Esophagus (tissue), 2 donors: ENCODE results near the gene EEF1A2. TPM values are rescaled to one million over a fixed set of nuclear protein-coding genes. Genes with fewer than 3 reads are reported as not detected.

Experiments used
- H3K27ac ChIP-seq, 2 donors: one replicate each; pipeline ENCODE4 v1.5.1; 2013; ENCODE audit warnings: low read depth in 2 of 2, mild to moderate bottlenecking in 2 of 2, inconsistent platforms in 1 of 2, low read length in 1 of 2, moderate library complexity in 1 of 2
- H3K27me3 ChIP-seq, 2 donors: one replicate each; pipeline ENCODE4 v1.6.1; 2013; ENCODE audit warnings: low read length in 2 of 2, control low read depth in 1 of 2, mild to moderate bottlenecking in 1 of 2; ENCODE audit not compliant: insufficient read depth in 2 of 2, control insufficient read depth in 1 of 2
- H3K36me3 ChIP-seq, 2 donors: one replicate each; pipeline ENCODE4 v1.6.1; 2013; ENCODE audit warnings: low read length in 1 of 2; ENCODE audit not compliant: control insufficient read depth in 2 of 2, insufficient read depth in 2 of 2
- H3K4me1 ChIP-seq, 2 donors: one replicate each; pipeline ENCODE4 v1.6.1; 2013; ENCODE audit warnings: low read length in 1 of 2; ENCODE audit not compliant: control insufficient read depth in 2 of 2, insufficient read depth in 2 of 2
- H3K4me3 ChIP-seq, 2 donors: one replicate each; pipeline ENCODE4 v1.5.1; 2013; ENCODE audit warnings: low read length in 2 of 2, mild to moderate bottlenecking in 2 of 2, low read depth in 1 of 2, moderate library complexity in 1 of 2
- H3K9me3 ChIP-seq, 2 donors: one replicate each; pipeline ENCODE4 v1.6.1; 2013; ENCODE audit warnings: mild to moderate bottlenecking in 2 of 2, low read depth in 1 of 2, low read length in 1 of 2, moderate library complexity in 1 of 2; ENCODE audit not compliant: control insufficient read depth in 2 of 2, insufficient read depth in 1 of 2
- WGBS, 2 donors: extraction: QIAGEN DNeasy Blood & Tissue Kit; methylation state at CpG; one replicate each; pipeline ENCODE4 v1.1.7; 2013; 5-methylcytosine and 5-hydroxymethylcytosine counted together
- polyA plus RNA-seq, 2 donors: library from polyadenylated mRNA; stranded (reverse); fragments of 200-250 nt; gene quantifications; one replicate each; pipeline ENCODE4 v1.2.3, GENCODE V29; 2013
- donor health status: healthy with polysubstance abuse.
- donor health status: Bipolar disorder and iron deficiency.

EEF1A2 gene
- polyA plus RNA-seq, 2 donors = 0.86 to 7.3 TPM

DNA sequence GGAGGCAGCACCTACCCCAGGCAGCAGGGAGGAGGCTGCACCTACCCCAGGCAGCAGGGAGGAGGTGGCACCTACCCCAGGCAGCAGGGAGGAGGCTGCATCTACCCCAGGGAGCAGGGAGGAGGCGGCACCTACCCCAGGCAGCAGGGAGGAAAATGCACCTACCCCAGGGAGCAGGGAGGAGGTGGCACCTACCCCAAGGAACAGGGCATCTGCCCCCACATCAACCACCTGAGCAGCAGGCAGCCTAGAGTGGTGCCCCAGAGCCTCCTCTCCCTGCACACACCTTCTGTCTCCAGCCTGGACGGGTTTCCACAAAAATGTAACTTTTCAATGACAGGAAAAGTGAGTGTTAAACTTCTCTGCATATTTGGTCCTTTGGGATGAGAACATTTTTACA is 36.6 kb downstream of the EEF1A2 start:
- peaks cover 0 to 11% of the 10 kb centered on the region in 2 donors for H3K27me3 ChIP-seq
- 47 to 78% methylated on average over 2 of the region's 2 CpGs for WGBS, 2 donors
- H3K9me3 ChIP-seq = peaks cover 0 to 3% of the 10 kb centered on the region in 2 donors
- no peak overlapping the region for H3K27ac ChIP-seq
- H3K4me1 ChIP-seq = no peaks in the 10 kb centered on the region
- H3K4me3 ChIP-seq = no peak overlapping the region
- no peaks in the 10 kb centered on the region for H3K36me3 ChIP-seq

GRCh38 chr20:63461104-63461763 is 37.6 kb downstream of the EEF1A2 start:
- 24 to 31% methylated on average over 22 of the region's 22 CpGs for WGBS, 2 donors
- no peaks in the 10 kb centered on the region for H3K4me1 ChIP-seq
- no peaks in the 10 kb centered on the region for H3K36me3 ChIP-seq
- H3K9me3 ChIP-seq = peaks cover 0 to 3% of the 10 kb centered on the region in 2 donors
- no peak overlapping the region for H3K27ac ChIP-seq
- H3K27me3 ChIP-seq = peaks cover 0 to 11% of the 10 kb centered on the region in 2 donors
- H3K4me3 ChIP-seq = no peak overlapping the region

DNA sequence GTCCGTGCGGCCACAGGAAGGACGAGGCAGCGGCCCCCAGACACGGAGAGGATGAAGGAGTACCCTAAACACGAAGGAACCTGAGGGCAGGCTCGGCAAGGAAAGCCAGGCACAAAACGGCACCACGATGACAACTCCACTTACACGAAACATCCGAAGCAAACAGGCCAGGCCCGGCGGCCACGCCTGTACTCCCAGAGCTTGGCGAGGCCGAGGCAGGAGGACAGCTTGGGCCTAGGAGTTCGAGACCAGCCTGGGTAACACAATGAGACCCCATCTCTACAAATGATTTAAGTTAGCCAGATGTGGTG is 39.9 kb downstream of the EEF1A2 start:
- Histone ChIP-seq H3K9me3 (peaks cover 0 to 3% of the 10 kb centered on the region in 2 donors), H3K36me3 (no peaks in the 10 kb centered on the region), H3K4me3 (no peak overlapping the region), H3K4me1 (no peaks in the 10 kb centered on the region), H3K27ac (no peak overlapping the region), H3K27me3 (peaks cover 0 to 12% of the 10 kb centered on the region in 2 donors)
- 79 to 80% methylated on average over 17 of the region's 17 CpGs for WGBS, 2 donors

- Histone ChIP-seq H3K27ac (no peak overlapping the region), H3K27me3 (peaks cover 0 to 14% of the 10 kb centered on the region in 2 donors), H3K36me3 (no peaks in the 10 kb centered on the region), H3K9me3 (peaks cover 0 to 3% of the 10 kb centered on the region in 2 donors), H3K4me1 (no peaks in the 10 kb centered on the region), H3K4me3 (no peak overlapping the region)
- 87% methylated on average over 36 of the region's 36 CpGs for WGBS, 2 donors
These were observed 40.5 kb downstream of the EEF1A2 start for GRCh38 chr20:63458170-63459069.

GRCh38 chr20:63457737-63458136 is 41.1 kb downstream of the EEF1A2 start:
- Histone ChIP-seq H3K27ac (no peak overlapping the region), H3K36me3 (no peaks in the 10 kb centered on the region), H3K4me1 (no peaks in the 10 kb centered on the region), H3K27me3 (peaks cover 0 to 16% of the 10 kb centered on the region in 2 donors), H3K4me3 (no peak overlapping the region), H3K9me3 (peaks cover 0 to 3% of the 10 kb centered on the region in 2 donors)
- WGBS, 2 donors = 29 to 35% methylated on average over 15 to 17 of the region's 17 CpGs

GRCh38 chr20:63456429-63457284 is 42.2 kb downstream of the EEF1A2 start:
- Histone ChIP-seq H3K4me3 (no peak overlapping the region), H3K27ac (no peak overlapping the region), H3K27me3 (peaks cover 0 to 15% of the 10 kb centered on the region in 2 donors), H3K9me3 (peaks cover 0 to 3% of the 10 kb centered on the region in 2 donors), H3K4me1 (no peaks in the 10 kb centered on the region), H3K36me3 (no peaks in the 10 kb centered on the region)
- 48 to 56% methylated on average over 40 of the region's 40 CpGs for WGBS, 2 donors

DNA sequence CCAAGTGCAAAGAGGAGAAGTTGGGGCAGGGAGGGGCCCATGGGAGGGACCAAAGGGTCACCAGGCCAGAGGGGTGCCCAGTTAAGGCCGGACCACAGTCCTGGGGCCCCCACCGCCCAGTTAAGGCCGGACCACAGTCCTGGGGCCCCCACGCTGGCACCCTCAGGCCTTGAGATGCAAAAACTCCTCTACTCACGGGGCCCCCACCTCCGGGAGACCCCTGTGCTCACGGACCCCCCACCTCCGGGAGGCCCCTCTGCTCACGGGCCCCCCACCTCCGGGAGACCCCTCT is 43.4 kb downstream of the EEF1A2 start:
- no peaks in the 10 kb centered on the region for H3K4me1 ChIP-seq
- H3K27me3 ChIP-seq = peaks cover 0 to 15% of the 10 kb centered on the region in 2 donors
- H3K4me3 ChIP-seq = no peak overlapping the region

GRCh38 chr20:63454731-63455567 is 43.9 kb downstream of the EEF1A2 start:
- WGBS, 2 donors = 36 to 43% methylated on average over 33 to 35 of the region's 35 CpGs
- Histone ChIP-seq H3K27ac (no peak overlapping the region), H3K4me3 (no peak overlapping the region), H3K9me3 (peaks cover 0 to 3% of the 10 kb centered on the region in 2 donors), H3K36me3 (no peaks in the 10 kb centered on the region), H3K27me3 (peaks cover 0 to 15% of the 10 kb centered on the region in 2 donors), H3K4me1 (no peaks in the 10 kb centered on the region)

More for the DNA sequence above, 43.4 kb downstream of the EEF1A2 start:
- Histone ChIP-seq H3K36me3 (no peaks in the 10 kb centered on the region), H3K9me3 (peaks cover 0 to 3% of the 10 kb centered on the region in 2 donors), H3K27ac (no peak overlapping the region)
- 79 to 81% methylated on average over 6 to 10 of the region's 10 CpGs for WGBS, 2 donors
